Measurements from ENCODE around the gene BSDC1.

Gene BSDC1

DNA sequence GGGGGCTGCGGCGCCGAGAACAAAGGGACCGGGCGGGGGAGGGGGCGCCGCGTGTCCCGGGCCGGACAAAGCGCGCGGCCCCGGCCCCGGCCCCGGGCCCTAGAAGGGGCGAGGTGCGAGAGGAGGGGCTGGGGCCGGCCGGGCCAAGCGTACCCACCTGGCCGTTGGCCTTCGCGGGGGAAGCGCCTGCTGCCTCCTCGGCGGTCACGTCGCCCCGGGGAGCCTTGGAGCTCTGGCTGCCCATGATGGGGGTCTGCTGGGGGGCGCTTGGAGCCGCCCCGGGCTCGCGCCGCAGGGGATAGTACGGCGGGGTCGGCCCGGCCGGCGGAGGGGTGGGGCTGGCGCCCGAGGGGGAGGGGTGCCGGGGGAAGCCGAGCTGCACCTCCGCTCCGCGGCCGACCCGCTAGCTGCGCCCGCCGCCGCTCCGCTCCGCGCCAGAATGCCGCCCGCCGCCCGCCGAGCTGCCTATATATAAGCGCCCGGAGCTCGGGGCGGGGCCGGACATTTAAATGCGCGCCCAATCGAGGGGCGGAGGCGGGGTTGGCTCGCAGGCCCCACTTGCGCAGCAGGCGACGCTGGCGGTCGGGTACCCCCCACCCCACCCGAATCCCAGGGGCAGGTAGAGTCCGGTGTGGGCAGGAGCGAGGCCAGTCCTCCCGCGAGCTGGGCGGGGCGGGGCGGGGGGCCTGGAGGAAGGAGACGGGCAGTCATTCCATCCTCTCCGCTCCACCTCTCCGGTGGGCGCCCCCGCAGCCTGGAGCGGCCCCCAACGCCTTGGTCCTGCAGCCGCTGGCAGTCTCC is 58.3 kb downstream of the BSDC1 start, which contains the start of gene MARCKSL1:
Gene MARCKSL1, minus strand, starts transcription at position 444 of the 801 bp plus-strand sequence. Its CDS starts 200 bp downstream, at position 244.
- peak; percentile 94 for DNase-seq

DNA sequence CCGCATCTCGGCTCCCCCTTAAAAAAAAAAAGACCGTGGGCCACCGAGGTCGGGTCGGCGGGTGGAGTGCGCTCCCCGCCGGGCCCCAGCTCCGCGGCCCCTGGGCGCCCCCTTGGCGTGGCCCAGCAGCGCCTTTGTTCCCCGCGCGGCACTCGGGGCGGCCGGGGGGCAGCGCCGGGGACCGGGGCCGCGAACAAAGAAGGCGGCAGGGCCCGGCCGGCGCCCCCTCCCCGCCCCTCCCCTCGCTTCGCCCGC is 58.8 kb downstream of the BSDC1 start:
- DNase-seq, result no peak

DNA sequence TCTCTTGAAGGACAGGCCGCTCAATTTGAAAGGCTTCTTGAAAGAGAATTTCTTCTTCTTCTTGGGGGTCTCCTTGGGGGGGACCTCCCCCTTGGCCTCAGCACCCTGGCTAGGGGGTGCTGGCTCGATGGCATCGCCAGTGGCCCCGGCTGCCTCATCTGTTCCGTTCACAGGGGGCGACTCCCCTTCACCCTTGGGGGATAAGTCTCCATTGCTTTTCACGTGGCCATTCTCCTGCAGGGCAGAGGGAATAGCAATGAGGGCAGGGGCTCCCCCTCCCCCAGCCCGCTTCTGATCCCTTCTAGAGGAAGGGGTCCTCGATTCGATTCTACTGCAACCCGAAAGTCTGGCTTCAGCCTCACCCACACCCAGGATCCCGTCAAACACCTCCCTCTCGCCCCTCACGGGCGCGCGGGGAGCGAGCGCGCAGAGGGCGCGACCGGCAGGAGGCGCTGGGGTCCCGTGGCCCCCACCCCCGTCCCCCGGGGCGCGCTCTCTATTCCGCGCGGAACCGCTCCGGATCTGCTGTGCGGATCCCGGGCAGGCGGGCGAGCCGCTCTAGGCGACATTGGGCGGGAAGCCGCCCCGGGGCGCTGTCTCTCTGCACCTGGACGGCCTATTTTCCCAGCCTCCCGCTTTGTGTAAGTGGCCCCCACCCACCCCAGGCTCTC is 59.2 kb downstream of the BSDC1 start:
- peak; percentile 82 for DNase-seq

DNA sequence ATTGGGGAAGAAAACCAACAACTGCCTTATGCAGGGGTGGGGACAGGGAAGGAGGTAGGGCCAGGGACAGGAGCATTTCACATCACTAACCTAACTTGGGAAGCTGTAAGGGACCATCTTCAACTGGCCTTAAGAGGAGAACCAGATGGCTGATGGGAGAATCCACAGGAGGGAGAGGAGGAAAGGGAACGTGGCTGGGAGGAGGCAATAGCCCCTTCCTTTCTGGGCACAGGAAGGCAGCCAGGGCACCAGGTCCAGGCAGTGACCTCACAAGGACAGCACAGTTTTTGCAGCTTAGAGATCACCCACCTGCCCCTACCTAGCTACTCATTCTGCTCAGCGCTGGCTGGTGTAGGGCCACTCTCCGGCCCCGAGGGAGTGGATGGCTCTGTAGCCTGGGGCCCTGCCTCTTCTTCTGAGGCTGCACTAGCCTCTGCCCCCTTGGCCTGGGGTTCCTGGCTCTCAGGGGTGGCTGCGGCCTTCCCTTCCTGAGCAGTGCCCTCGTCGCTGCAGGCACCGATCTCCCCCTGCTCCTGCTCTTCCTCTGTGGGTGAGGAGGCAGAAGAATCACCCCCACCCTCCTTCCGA is 59.9 kb downstream of the BSDC1 start:
- DNase-seq, result no peak

DNA sequence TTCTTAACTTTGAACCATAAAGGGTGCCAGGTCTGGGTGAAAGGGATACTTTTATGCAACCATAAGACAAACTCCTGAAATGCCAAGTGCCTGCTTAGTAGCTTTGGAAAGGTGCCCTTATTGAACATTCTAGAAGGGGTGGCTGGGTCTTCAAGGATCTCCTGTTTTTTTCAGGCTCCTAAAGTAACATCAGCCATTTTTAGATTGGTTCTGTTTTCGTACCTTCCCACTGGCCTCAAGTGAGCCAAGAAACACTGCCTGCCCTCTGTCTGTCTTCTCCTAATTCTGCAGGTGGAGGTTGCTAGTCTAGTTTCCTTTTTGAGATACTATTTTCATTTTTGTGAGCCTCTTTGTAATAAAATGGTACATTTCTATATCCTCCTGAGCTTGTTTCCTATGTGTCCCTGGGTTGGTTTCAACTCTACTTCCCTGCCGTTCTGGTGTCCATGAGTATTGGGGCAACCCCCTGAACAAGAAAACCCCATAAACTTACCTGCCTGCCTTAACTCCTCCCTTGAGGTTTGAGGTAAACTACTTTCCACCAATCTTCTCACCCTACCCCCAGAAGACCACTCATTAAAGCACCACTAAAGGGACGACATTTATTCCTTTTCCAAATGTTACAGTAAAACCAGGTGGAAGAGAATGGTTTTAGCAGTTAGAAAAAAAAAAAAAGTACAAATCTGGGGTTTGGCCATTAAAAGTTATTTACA is 60.8 kb downstream of the BSDC1 start:
- no peak for DNase-seq

DNA sequence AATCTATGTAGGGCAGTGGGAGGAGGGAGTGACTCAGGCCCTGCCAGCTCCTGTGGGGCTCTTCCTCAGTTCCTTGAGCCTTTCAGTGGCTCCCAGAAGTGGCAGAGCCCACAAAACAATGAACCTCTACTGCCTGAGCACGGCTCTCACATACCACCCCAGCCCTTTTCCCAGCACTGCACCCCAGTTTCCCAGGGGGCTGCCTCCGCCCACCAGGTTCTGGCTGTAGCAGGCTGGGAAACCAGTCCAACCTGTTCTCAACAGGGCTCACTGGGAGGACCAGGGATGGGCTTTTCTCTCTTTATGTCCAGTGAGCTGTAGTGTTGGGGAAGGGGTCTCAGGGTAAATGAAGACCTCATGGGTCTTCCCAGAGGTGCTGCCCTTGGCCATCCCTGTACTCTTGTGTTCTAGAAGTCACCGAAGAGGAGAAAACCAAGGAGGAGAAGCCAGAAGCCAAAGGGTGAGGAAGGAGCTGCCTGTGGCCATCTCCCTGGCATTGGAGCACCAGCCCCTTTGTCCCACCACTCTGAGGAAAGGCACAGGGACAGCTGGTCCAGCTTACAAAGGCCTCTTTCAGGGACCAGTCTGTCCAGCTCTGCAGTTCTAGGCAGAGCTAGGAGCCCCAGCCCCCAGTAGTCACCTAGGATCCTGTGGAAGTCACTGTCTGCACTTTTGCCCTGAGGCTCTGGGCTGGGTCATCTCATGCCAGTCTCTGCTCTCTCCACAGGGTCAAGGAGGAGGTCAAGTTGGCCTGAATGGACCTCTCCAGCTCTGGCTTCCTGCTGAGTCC is 61.8 kb downstream of the BSDC1 start:
- DNase-seq, result no peak

DNA sequence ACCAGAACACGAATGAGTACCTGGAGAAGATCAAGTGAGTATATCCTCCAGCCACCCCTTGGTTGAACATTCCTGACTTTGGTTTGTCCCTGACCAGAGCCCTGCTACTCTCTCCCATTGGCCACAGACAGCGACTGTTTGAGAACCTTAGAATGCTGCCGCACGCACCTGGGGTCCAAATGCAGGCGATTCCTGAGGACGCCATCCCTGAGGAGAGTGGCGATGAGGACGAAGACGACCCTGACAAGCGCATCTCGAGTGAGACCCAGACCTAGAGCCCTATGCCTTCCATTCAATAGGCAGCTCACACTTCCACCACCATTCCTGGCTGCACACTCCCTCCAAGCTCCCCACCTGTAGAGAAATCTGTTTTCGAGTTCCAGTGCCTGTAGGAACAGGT is 62.7 kb downstream of the BSDC1 start:
- no peak for DNase-seq

DNA sequence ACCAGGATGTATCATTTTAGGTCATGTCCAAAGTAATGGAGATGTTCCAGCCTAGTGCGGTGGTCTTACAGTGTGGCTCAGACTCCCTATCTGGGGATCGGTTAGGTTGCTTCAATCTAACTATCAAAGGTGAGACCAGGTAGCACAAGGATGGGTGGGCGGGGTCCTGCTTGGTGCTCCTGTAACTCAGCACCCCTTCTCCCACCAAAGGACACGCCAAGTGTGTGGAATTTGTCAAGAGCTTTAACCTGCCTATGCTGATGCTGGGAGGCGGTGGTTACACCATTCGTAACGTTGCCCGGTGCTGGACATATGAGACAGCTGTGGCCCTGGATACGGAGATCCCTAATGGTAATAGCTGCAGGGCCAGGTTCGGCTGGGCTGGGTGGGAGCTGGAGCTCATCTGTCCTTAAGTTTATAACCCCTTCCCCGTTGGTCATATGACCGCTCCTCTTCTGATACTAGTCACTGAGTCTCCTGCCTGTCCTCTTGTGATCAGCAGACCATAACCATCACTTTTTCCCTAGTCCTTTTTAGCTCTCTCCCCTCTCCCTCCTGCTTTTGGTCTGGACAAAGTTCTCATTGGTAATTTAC is 63.6 kb downstream of the BSDC1 start:
- DNase-seq, result no peak

DNA sequence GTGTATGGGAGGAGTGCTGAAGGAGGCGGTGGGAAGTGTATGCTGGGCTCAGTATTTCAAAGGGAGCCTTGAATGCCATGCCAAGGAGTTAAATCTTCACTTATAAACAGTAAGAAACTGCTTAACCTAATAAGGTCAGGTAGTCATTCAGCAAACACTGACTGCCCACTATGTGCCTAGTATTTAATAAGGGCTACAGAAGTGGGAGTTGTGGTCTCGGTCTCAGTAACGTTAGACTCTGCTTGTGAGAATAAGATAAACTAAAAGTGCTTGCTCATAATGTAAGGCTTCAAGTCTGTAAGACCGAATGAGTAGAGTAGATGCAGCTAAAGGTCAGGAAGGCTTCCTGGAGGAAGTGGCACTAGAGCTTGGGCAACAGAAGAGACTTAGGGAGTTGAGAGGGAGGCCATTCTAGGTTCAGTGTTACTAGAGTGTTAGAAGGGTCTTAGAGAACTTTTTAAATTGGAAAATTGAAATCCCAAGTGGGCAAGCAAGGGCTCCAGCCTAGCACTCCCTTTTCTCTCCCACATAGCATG is 64.2 kb downstream of the BSDC1 start:
- DNase-seq, result no peak

DNA sequence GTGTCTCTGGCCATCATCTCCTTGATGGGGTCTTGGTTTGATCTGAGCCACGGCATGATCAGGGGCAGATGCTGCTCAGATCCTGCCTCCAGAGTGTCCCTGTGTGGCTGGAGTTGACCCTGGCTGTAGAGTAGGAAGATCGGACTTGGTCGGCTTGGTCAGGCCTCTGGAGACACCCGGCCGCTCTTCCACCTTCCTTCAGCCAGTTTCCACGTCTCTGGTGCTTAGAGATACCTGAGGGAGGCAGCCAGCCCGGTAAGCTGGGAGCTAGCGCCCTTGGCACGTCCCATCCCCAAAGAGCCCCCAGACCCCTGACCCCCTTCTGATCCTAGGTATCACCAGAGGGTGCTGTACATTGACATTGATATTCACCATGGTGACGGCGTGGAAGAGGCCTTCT is 67.0 kb downstream of the BSDC1 start:
- DNase-seq, result no peak

DNA sequence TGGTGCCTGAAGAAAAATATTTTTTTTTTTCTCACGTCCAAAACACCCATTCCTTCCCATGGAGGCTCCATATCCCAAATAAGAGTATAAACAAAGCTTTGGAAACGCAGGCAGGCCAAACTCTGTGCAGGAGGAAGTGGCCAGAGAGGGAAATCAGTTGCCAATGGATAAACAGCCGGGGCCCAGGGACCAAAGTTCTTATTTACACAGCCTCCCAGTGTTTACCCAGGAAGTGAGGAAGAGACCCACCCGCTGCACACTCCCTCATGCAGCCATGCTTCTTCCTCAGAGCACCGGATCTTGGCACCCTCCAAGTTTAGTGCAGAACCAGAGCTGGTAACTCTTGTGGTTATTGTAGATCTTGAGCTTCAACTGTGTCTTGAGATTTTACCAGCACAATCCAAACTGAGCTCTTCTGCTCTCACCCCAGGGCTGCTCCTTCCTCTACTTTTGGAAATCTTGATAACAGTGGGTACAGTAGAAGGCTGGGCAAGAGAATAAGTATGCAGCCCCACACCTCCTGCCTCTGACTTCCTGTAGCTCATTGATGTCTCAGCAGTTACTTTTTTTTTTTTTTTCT is 72.4 kb downstream of the BSDC1 start:
- DNase-seq, result no peak

DNA sequence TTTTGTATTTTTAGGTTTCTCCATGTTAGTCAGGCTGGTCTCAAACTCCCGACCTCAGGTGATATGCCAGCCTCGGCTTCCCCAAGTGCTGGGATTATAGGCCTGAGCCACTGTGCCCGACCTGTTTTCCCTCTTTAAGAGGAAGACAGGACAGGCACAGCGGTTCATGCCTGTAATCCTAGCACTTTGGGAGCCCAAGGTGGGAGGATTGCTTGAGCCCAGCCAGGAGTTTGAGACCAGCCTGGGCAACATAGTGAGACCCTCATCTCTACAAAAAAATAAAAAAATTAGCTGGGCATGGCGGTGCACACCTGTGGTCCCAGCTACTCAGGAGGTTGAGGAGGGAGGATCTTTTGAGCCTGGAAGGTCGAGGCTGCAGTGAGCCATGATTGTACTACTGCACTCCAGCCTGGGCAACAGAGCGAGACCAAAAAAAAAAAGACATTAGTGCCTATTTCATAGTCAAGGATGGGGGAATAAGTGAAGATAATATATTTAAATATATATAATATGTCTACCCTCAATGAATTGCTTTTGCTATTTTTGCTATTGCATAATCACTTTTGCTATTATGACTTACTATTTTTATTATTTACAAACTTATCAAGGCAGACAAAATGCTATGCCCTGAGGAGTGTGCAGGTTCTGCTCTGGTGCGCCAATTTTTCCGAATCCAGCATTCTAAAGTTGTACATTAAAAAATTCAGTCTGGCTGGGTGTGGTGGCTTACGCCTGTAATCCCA is 75.9 kb downstream of the BSDC1 start:
- DNase-seq, result no peak

DNA sequence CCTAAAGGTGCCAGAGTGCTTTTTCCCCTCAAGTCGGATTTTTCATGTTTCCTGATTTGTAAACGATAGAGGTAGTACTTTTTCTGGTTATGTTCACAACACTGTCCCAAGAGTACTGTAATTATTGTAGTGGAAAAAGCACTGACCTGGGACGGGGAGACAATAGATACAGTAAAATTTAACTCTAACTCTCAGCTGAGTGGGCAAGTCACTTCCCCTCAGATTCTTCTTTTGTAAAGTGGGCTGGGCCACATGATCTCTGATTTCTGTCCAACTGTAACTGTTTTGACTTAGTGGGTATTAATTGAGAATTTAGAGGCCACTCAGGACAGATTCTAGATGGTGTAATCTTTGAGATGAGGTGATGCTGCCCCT is 77.4 kb downstream of the BSDC1 start:
- DNase-seq, result no peak

Data from activated CD8-positive, alpha-beta memory T cell treated with anti-CD3 and anti-CD28 coated beads for 24 hours (primary cell).